ENCODE results near the gene LPP. TPM values are rescaled to one million over a fixed set of nuclear protein-coding genes. Genes with fewer than 3 reads are reported as not detected.

Gene LPP
- total RNA-seq, 2 experiments from 2014 or later, result 13.4 to 16.5 TPM

- CTCF ChIA-PET, result no interaction called here
- POLR2A ChIA-PET, result no interaction called here
These were observed 586.1 kb downstream of the LPP start for GRCh38 chr3:188740010-188740409.

GRCh38 chr3:188742755-188743550 is 589.0 kb downstream of the LPP start:
- ChIA-PET CTCF (no interaction called here), POLR2A (no interaction called here)

- POLR2A ChIA-PET, result no interaction called here
- CTCF ChIA-PET, result no interaction called here
These were observed 590.2 kb downstream of the LPP start for GRCh38 chr3:188744166-188744565.

- POLR2A ChIA-PET, result no interaction called here
- CTCF ChIA-PET, result no interaction called here
These were observed 591.1 kb downstream of the LPP start for GRCh38 chr3:188745031-188745430.

DNA sequence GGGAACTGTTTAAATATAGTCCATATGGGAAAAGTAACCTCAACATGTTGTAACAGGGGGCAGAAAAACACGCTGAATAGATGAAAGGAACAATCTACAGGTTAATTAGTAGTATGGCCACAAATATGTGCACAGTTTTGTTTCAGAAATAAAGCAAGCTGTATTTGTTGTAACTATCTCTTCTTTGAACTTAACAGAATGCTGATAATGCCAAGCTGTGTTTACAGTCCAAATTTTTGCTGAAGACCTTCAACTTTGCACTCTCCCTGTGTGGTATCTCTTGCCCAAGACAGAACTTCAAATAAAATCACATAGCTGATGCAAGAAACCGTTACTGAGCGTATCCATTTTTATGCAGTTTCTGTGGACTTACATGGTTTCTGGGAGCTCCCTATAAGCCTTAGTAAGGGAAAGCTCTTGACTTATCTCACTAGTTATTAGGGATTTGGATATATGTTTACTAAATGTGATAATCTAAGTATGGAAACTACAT is 592.4 kb downstream of the LPP start:
- ChIA-PET CTCF (interaction anchor here (0.5 kb wide), 1 partner anchor 45 kb away, joined by 3 read pairs; no protein-coding TSS in a partner anchor), POLR2A (no interaction called here)

DNA sequence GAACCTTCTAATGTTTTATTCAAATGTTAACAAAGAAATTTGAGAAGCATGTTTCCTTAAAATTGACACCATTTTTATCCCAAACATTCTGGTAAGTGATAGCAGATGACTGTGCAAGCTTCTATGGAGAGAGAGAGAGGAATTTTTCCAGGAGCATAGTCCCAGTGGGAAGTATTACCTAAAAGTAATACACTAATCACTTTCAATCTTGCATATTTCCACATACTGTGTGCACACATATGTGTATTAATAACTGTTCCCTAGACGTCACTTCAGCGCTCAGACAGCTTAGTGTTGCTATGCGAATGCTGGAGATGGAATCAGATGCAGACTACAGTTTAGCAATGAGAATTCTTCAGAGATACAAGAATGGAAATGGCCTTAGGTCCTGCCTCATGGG is 593.5 kb downstream of the LPP start:
- CTCF ChIA-PET, result no interaction called here
- POLR2A ChIA-PET, result no interaction called here

DNA sequence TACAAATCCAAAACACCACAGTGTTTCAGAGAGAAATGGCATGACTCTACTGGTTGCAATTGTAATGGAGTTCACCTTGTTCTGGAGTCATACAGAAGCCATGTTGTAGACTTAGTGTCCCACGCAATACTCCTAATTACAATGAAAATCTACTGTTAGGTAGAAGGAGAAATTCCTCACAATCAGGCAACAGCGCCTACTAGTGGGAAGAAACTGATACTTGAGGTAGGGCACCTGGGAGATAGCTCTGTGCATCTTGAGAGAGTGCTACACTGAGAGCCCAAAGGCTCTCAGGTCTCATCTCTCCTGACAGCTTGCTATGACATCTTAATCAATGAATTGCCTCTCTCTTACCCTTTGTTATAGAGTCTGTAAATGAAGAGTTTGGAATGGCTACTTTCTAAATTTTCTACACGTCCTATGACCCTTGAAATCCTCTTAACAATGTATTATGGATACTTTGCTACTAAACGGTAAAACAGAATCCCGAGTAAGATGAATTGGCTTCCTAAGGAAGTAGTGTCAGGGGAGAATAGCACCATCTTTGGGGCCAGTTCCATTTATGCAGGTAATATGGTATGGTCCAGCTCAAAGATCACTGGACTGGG is 595.2 kb downstream of the LPP start:
- ChIA-PET POLR2A (interaction anchor here (0.6 kb wide), 1 partner anchor 418 kb away, joined by 3 read pairs; no protein-coding TSS in a partner anchor), CTCF (interaction anchor here (0.5 to 1.5 kb wide), 4 partner anchors 13 to 1009 kb away, joined by 3 to 7 read pairs (median 3); no protein-coding TSS in a partner anchor)

GRCh38 chr3:188749830-188750229 is 595.9 kb downstream of the LPP start:
- ChIA-PET CTCF (interaction anchor here (1.1 kb wide), 1 partner anchor 14 kb away, joined by 3 read pairs; no protein-coding TSS in a partner anchor), POLR2A (no interaction called here)

DNA sequence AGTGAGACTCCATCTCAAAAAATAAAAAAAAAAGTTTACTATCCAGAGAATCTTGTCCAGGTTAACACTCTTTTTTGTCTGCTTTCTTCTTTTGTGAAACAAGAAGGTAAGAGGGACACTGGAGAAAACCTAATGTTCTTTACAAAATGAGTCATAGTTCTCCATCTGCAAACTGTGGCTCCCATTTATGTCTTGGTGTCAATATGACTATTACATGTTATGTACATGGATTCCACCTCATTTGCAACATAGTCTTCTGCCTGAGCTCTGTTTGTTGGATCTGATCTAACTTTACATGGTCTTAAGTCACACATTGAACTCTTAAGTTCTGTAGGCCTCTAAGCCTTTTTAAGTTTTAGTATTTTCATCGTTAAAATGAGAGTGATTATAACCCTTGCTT is 596.7 kb downstream of the LPP start:
- ChIA-PET CTCF (interaction anchor here (1.5 kb wide), 1 partner anchor 1010 kb away, joined by 6 read pairs; no protein-coding TSS in a partner anchor), POLR2A (no interaction called here)

DNA sequence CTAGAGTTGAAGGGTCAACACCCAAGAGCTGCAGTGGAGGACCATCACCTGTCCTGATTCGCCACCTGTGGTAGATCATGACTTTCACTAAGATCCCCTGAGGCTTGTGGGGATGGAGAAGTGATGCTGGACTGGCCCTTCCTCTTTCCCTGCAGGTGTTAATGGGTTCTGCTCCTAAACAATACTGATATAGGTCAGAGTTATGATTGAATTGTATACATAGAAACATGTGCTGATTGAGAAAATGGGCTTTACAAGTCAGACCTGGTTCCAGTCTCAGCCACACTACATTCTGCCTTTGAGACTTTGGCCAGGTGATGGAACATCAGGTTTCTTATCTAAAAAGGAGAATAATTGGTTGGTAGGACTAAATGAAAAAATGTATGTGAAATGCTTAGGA is 598.9 kb downstream of the LPP start:
- POLR2A ChIA-PET, result interaction anchor here (0.6 kb wide), 1 partner anchor 35 kb away, joined by 3 read pairs; no protein-coding TSS in a partner anchor

GRCh38 chr3:188754267-188754666 is 600.3 kb downstream of the LPP start:
- POLR2A ChIA-PET, result no interaction called here
- CTCF ChIA-PET, result interaction anchor here (0.5 kb wide), 1 partner anchor 1785 kb away, joined by 4 read pairs; no protein-coding TSS in a partner anchor

More for the DNA sequence above, 598.9 kb downstream of the LPP start:
- CTCF ChIA-PET, result interaction anchor here (1.1 kb wide), 1 partner anchor 201 kb away, joined by 3 read pairs; no protein-coding TSS in a partner anchor

GRCh38 chr3:188756241-188756640 is 602.3 kb downstream of the LPP start:
- ChIA-PET CTCF (interaction anchor here (1.1 kb wide), 1 partner anchor 32 kb away, joined by 7 read pairs; no protein-coding TSS in a partner anchor), POLR2A (no interaction called here)

DNA sequence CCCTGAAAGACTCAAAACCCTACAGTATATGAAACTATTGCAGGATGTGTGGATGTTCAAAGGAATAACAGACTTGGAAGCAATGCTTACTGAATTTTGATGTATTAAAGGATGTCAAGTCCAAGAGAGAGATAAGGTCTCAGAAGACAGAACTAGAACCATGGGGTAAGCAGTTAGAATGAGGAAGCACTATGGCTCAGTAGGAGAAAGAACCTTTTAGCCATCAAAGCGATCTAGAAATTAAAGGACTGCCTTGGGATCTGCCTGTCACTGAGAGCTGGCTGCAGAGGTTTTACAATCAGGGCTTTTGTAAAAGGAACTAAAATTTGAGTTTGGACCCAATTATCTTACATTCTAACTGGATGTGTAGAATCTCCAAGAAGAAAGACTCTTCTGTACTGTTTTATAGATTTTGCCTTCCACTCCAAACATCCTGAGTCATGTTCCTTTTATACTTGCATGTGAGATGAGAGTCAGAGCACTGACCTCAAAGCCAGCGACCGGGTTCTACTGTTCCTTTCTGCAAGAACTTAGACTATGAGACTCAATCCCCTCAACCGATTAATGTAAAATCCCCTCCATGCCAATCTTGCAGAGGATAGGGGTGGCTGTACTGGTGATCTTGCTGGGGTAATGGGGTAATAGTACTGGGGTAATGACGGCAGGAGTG is 605.5 kb downstream of the LPP start:
- ChIA-PET CTCF (no interaction called here), POLR2A (no interaction called here)

DNA sequence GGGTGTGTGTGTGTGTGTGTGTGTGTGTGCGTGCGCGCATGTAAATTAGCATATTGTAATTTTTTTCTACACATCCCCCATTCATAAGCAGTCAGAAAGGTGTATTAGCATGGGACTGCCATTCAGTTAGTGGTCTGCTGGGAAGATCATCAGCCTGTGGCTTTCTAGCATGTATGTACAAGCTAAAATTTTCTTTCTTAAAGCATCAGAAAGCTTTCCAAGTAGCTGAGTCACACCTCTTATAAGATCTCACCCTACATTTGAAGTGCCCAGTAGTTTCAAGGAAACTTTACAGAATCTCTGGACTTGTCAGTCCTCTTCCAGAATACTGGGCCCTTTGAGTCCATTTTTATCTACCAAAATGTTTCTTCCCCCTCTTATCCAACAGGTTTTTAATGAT is 606.5 kb downstream of the LPP start:
- POLR2A ChIA-PET, result no interaction called here
- CTCF ChIA-PET, result interaction anchor here (0.9 kb wide), 1 partner anchor 32 kb away, joined by 3 read pairs; no protein-coding TSS in a partner anchor

GRCh38 chr3:188761439-188761838 is 607.5 kb downstream of the LPP start:
- ChIA-PET CTCF (no interaction called here), POLR2A (no interaction called here)

DNA sequence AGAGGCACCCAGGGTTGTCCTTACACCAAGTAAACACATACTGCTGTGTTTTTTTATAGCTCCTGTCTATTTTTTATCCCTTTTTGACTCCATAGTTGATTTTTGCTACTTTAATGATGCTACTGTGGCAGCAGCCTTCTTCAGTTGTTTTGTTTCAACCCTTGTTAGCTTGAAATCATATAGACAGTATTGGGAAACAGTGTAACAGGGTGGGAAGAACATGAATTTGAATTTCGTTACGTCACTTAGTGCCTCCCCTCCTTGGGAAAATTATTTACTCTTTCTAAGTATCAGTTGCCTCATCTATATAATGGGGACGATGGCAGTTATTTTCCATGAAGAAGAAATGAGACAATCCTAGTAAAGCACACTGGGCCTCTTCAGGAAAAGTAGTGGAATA is 608.0 kb downstream of the LPP start:
- CTCF ChIA-PET, result no interaction called here
- POLR2A ChIA-PET, result no interaction called here

DNA sequence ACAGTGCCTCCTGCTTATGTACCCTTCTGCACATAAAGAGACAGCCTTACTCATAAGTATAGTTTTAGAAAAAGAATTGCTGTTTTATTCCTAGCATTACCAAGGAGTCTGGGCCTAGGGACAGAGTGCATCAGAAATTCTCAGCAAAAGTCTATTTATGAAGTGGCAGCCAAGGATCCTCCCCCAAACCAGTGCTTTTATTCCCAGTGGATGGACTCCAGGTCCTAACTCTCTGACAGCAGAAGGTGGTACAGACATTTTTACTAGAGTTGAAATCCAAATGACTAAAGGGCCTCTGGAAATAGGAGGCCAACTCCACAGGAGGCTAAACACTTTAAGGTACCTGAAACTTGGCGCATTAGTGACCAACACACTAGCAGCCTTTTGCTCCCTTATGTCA is 610.7 kb downstream of the LPP start:
- ChIA-PET CTCF (no interaction called here), POLR2A (no interaction called here)

DNA sequence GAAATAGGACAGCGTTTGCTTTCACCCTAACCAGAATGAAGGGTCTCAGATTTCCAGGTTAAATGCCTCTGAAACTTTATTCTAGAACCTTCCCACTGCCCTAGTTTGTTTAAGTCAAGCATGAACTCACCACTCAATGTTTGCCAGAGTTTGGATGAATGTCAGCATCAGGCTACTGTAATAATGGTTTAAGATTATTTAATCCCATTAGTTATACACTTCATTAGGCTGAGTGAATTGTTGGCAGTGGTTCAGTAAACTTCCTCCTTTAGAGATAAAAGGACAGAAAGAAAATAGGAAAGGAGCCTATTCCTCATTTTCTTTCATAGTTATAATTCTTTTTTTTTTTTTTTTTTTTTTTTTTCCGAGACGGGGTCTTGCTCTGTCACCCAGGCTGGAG is 615.9 kb downstream of the LPP start:
- ChIA-PET POLR2A (interaction anchor here (0.6 kb wide), 1 partner anchor 157 kb away, joined by 5 read pairs; no protein-coding TSS in a partner anchor), CTCF (no interaction called here)

- ChIA-PET POLR2A (no interaction called here), CTCF (no interaction called here)
These were observed 618.9 kb downstream of the LPP start for GRCh38 chr3:188772886-188773285.

DNA sequence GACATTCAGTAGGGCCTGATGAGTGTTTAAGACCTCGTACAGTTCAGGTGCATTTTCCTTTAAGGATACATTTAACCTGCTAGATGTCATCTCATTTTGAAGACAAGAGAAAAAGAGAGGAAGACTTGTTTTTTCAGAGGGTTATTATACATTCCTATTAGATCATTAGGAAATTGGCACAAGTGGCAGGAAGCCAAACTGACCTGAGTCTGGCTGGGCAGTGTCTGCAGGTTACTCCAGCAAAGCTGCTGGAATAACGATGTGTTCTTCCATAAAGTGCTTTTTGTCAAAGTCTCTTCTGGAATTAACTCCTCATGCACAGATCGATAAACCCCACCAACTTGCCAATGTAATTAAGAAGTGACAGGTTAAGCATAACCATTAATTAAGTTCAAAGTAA is 621.5 kb downstream of the LPP start:
- ChIA-PET POLR2A (no interaction called here), CTCF (no interaction called here)
